Activated naive CD4-positive, alpha-beta T cell treated with anti-CD3 and anti-CD28 coated beads for 36 hours (primary cell): ENCODE results near the gene PLSCR4. TPM values are rescaled to one million over a fixed set of nuclear protein-coding genes. Genes with fewer than 3 reads are reported as not detected.
"Not testable (repeated sequence)": the region's sequence is repeated elsewhere in the genome, so short reads cannot be mapped to it uniquely, and the experiment has no call there.

Experiments
- CTCF ChIA-PET: fragments of 350-600 bp; sonication (Branson Sonifier 250); formaldehyde crosslinking; loops from one replicate; lab custom pipeline; 2021; ENCODE audit warnings: antibody characterized with exemption; lab: Charles Lee
- DNase-seq: peaks from one replicate; pipeline ENCODE4 v3.0.0-alpha.2; 2020
- H3K27ac Mint-ChIP-seq: one replicate; pipeline ENCODE4 v1.8.0; 2021; ENCODE audit warnings: mild to moderate bottlenecking, mixed read lengths
- H3K27me3 Mint-ChIP-seq: one replicate; pipeline ENCODE4 v1.8.0; 2021; ENCODE audit warnings: low read depth, mixed read lengths
- H3K36me3 Mint-ChIP-seq: one replicate; pipeline ENCODE4 v1.8.0; 2021; ENCODE audit warnings: low read depth, mixed read lengths
- H3K4me1 Mint-ChIP-seq: one replicate; pipeline ENCODE4 v1.8.0; 2021; ENCODE audit warnings: low read depth, mixed read lengths
- H3K4me3 Mint-ChIP-seq: one replicate; pipeline ENCODE4 v1.8.0; 2021; ENCODE audit warnings: mild to moderate bottlenecking, moderate library complexity, mixed read lengths
- H3K9me3 Mint-ChIP-seq: one replicate; pipeline ENCODE4 v1.8.0; 2021; ENCODE audit warnings: mixed read lengths
- intact Hi-C: fragments of 100-400 bp; cut with micrococcal nuclease; formaldehyde crosslinking; loops from one replicate; pipeline ENCODE4 v1.15.1; 2023
- total RNA-seq, 2 experiments: library from RNA; stranded (reverse); gene quantifications; one replicate each; pipeline ENCODE4 v1.2.3, GENCODE V29; 2021

The PLSCR4 gene
- total RNA-seq: not detected

- Mint-ChIP-seq H3K27ac (no peak within 1 kb of the TSS), H3K9me3 (no peaks in the 10 kb centered on the region), H3K36me3 (peaks cover 2% of the 10 kb centered on the region), H3K4me3 (peak within 1 kb of the TSS; percentile 60), H3K27me3 (peaks cover 35% of the 10 kb centered on the region), H3K4me1 (peaks cover 4% of the 10 kb centered on the region)
- CTCF ChIA-PET: no interaction called here
- no peak for DNase-seq
- intact Hi-C loops: no loop called here
These were observed at the start of gene PLSCR4 for GRCh38 chr3:146250449-146251382. Gene PLSCR4, minus strand, starts transcription at chr3:146251105. Its CDS starts 29,034 bp downstream, at chr3:146222071.

- H3K4me3 Mint-ChIP-seq, intact Hi-C loops, H3K27me3 Mint-ChIP-seq, H3K4me1 Mint-ChIP-seq, CTCF ChIA-PET, H3K27ac Mint-ChIP-seq, H3K36me3 Mint-ChIP-seq, H3K9me3 Mint-ChIP-seq, DNase-seq: not testable (repeated sequence)
These were observed 42.5 kb upstream of the PLSCR4 start for GRCh38 chr3:146293401-146293800.

- peaks cover 5% of the 10 kb centered on the region for H3K9me3 Mint-ChIP-seq
- no peaks in the 10 kb centered on the region for H3K4me1 Mint-ChIP-seq
- H3K36me3 Mint-ChIP-seq: no peaks in the 10 kb centered on the region
- CTCF ChIA-PET: no interaction called here
- intact Hi-C loops: no loop called here
- H3K4me3 Mint-ChIP-seq: no peak overlapping the region
- no peaks in the 10 kb centered on the region for H3K27me3 Mint-ChIP-seq
- H3K27ac Mint-ChIP-seq: no peak overlapping the region
- no peak for DNase-seq
These were observed 33.0 kb upstream of the PLSCR4 start for GRCh38 chr3:146283781-146284445.

- intact Hi-C loops: no loop called here
- no peak for DNase-seq
- CTCF ChIA-PET: no interaction called here
- no peaks in the 10 kb centered on the region for H3K27me3 Mint-ChIP-seq
- H3K27ac Mint-ChIP-seq: no peak overlapping the region
- no peak overlapping the region for H3K4me3 Mint-ChIP-seq
- H3K9me3 Mint-ChIP-seq: no peaks in the 10 kb centered on the region
- no peaks in the 10 kb centered on the region for H3K36me3 Mint-ChIP-seq
- H3K4me1 Mint-ChIP-seq: no peaks in the 10 kb centered on the region
These were observed 30.0 kb upstream of the PLSCR4 start for GRCh38 chr3:146280864-146281263.

- no peaks in the 10 kb centered on the region for H3K36me3 Mint-ChIP-seq
- H3K27ac Mint-ChIP-seq: no peak overlapping the region
- H3K27me3 Mint-ChIP-seq: no peaks in the 10 kb centered on the region
- intact Hi-C loops: no loop called here
- no peak overlapping the region for H3K4me3 Mint-ChIP-seq
- no peaks in the 10 kb centered on the region for H3K9me3 Mint-ChIP-seq
- H3K4me1 Mint-ChIP-seq: no peaks in the 10 kb centered on the region
- CTCF ChIA-PET: no interaction called here
- DNase-seq: no peak
These were observed 29.0 kb upstream of the PLSCR4 start for GRCh38 chr3:146279951-146280350.

- CTCF ChIA-PET: no interaction called here
These were observed 28.1 kb upstream of the PLSCR4 start for GRCh38 chr3:146279013-146279412.

GRCh38 chr3:146277953-146278631 lies 27.2 kb upstream of the PLSCR4 start:
- Mint-ChIP-seq H3K36me3 (no peaks in the 10 kb centered on the region), H3K4me3 (no peak overlapping the region), H3K9me3 (no peaks in the 10 kb centered on the region), H3K4me1 (no peaks in the 10 kb centered on the region), H3K27ac (no peak overlapping the region), H3K27me3 (no peaks in the 10 kb centered on the region)
- intact Hi-C loops: no loop called here
- CTCF ChIA-PET: no interaction called here
- no peak for DNase-seq

More at GRCh38 chr3:146279013-146279412, 28.1 kb upstream of the PLSCR4 start:
- Mint-ChIP-seq H3K4me3 (no peak overlapping the region), H3K9me3 (no peaks in the 10 kb centered on the region), H3K4me1 (no peaks in the 10 kb centered on the region), H3K27ac (no peak overlapping the region), H3K36me3 (no peaks in the 10 kb centered on the region), H3K27me3 (no peaks in the 10 kb centered on the region)
- intact Hi-C loops: no loop called here
- no peak for DNase-seq

GRCh38 chr3:146275476-146275875 lies 24.6 kb upstream of the PLSCR4 start:
- Mint-ChIP-seq H3K4me3 (no peak overlapping the region), H3K4me1 (no peaks in the 10 kb centered on the region), H3K9me3 (no peaks in the 10 kb centered on the region), H3K36me3 (no peaks in the 10 kb centered on the region), H3K27ac (no peak overlapping the region), H3K27me3 (no peaks in the 10 kb centered on the region)
- CTCF ChIA-PET: no interaction called here
- no peak for DNase-seq
- intact Hi-C loops: no loop called here

- intact Hi-C loops: no loop called here
- CTCF ChIA-PET: no interaction called here
- no peak for DNase-seq
- H3K27me3 Mint-ChIP-seq: no peaks in the 10 kb centered on the region
- no peak overlapping the region for H3K27ac Mint-ChIP-seq
- H3K4me1 Mint-ChIP-seq: no peaks in the 10 kb centered on the region
- H3K4me3 Mint-ChIP-seq: no peak overlapping the region
- no peaks in the 10 kb centered on the region for H3K9me3 Mint-ChIP-seq
- H3K36me3 Mint-ChIP-seq: no peaks in the 10 kb centered on the region
These were observed 23.9 kb upstream of the PLSCR4 start for GRCh38 chr3:146274833-146275232.

GRCh38 chr3:146273721-146274407 lies 23.0 kb upstream of the PLSCR4 start:
- intact Hi-C loops: no loop called here
- Mint-ChIP-seq H3K4me3 (no peak overlapping the region), H3K27ac (no peak overlapping the region), H3K9me3 (no peaks in the 10 kb centered on the region), H3K27me3 (peaks cover under 1% of the 10 kb centered on the region), H3K36me3 (no peaks in the 10 kb centered on the region), H3K4me1 (no peaks in the 10 kb centered on the region)
- CTCF ChIA-PET: no interaction called here
- DNase-seq: no peak

GRCh38 chr3:146271180-146271579 lies 20.3 kb upstream of the PLSCR4 start:
- CTCF ChIA-PET: no interaction called here
- Mint-ChIP-seq H3K9me3 (no peaks in the 10 kb centered on the region), H3K27ac (no peak overlapping the region), H3K4me1 (no peaks in the 10 kb centered on the region), H3K36me3 (no peaks in the 10 kb centered on the region), H3K4me3 (no peak overlapping the region), H3K27me3 (peaks cover 3% of the 10 kb centered on the region)
- intact Hi-C loops: no loop called here
- no peak for DNase-seq

- H3K27me3 Mint-ChIP-seq: peaks cover 3% of the 10 kb centered on the region
- H3K9me3 Mint-ChIP-seq: no peaks in the 10 kb centered on the region
- H3K36me3 Mint-ChIP-seq: no peaks in the 10 kb centered on the region
- H3K4me1 Mint-ChIP-seq: no peaks in the 10 kb centered on the region
- no peak for DNase-seq
- no peak overlapping the region for H3K4me3 Mint-ChIP-seq
- CTCF ChIA-PET: no interaction called here
- intact Hi-C loops: no loop called here
- H3K27ac Mint-ChIP-seq: no peak overlapping the region
These were observed 18.4 kb upstream of the PLSCR4 start for GRCh38 chr3:146269271-146269670.
